ENCODE results near the gene KRT3.

GRCh38 chr12:52769354-52769753 is 26.6 kb downstream of the KRT3 start:
- TF ChIP-seq, protein P1, sequence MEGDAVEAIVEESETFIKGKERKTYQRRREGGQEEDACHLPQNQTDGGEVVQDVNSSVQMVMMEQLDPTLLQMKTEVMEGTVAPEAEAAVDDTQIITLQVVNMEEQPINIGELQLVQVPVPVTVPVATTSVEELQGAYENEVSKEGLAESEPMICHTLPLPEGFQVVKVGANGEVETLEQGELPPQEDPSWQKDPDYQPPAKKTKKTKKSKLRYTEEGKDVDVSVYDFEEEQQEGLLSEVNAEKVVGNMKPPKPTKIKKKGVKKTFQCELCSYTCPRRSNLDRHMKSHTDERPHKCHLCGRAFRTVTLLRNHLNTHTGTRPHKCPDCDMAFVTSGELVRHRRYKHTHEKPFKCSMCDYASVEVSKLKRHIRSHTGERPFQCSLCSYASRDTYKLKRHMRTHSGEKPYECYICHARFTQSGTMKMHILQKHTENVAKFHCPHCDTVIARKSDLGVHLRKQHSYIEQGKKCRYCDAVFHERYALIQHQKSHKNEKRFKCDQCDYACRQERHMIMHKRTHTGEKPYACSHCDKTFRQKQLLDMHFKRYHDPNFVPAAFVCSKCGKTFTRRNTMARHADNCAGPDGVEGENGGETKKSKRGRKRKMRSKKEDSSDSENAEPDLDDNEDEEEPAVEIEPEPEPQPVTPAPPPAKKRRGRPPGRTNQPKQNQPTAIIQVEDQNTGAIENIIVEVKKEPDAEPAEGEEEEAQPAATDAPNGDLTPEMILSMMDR (IDR thresholded peaks at IDR 0.05; ENCODE audit: borderline replicate concordance, extremely low read depth, low read length, poor library complexity, severe bottlenecking): no peak
- no peak for TF ChIP-seq EZH2 (IDR thresholded peaks at IDR 0.05; ENCODE audit: borderline replicate concordance, low read depth, low read length, severe bottlenecking)
